Measurements from ENCODE around the gene CSRNP3. TPM values are rescaled to one million over a fixed set of nuclear protein-coding genes. Genes with fewer than 3 reads are reported as not detected.
"Not testable (repeated sequence)": the region's sequence is repeated elsewhere in the genome, so short reads cannot be mapped to it uniquely, and the experiment has no call there.

CSRNP3 gene
- total RNA-seq, 1 experiment from 2014 or later, result 0.05 TPM

DNA sequence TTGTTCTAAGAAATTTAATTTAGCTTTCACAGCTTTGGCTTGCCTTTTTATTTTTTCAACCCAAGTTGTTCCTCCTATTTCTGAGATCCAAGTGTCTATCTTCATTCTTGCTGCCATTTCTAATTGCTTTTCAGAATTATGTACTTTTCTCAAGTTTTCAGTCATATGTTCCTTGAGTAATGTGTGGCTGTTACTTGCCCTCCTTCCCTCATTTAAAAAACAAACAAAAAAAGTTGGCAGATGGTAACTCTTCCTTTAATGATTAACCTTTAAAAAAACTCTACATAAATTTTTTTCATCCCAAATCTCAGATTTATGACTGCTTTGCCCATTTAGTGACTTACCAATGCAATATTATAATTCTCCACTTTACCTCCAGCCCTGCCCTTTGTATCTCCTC lies 193.2 kb downstream of the CSRNP3 start:
- H4K20me1 ChIP-seq (ENCODE audit: insufficient read depth), result no peaks in the 10 kb centered on the region; the same call in 1 of the 2 replicates
- H3K9ac ChIP-seq (ENCODE audit: low read length), result no peak overlapping the region
- H3K9me2 ChIP-seq (ENCODE audit: insufficient read depth), result no peaks in the 10 kb centered on the region
- ChIA-PET RAD21 (ENCODE audit: low non-redundant PET in 1 of 2, low total read pairs in 2 of 2, uncharacterized antibody in 2 of 2, unreplicated experiment in 2 of 2) (no interaction called here), CTCF (no interaction called here), POLR2A (no interaction called here)
- H3K27me3 ChIP-seq (ENCODE audit: insufficient read depth, low read length), result peaks cover 31% of the 10 kb centered on the region
- intact Hi-C loops (cut with micrococcal nuclease), result no loop called here
- no TSS peak for BruUV-seq (replicated peaks)
- DNase-seq (ENCODE audit: low read depth, low spot score), result no peak
- H3K36me3 ChIP-seq (ENCODE audit: control insufficient read depth in 1 of 2, insufficient read depth in 2 of 2, low read length in 2 of 2), result no peaks in the 10 kb centered on the region
- H3K9me3 ChIP-seq (ENCODE audit: control insufficient read depth in 1 of 2, insufficient read depth in 1 of 2, low read depth in 1 of 2, low read length in 2 of 2), result no peaks in the 10 kb centered on the region
- H3K4me2 ChIP-seq (ENCODE audit: low read length), result no peak overlapping the region
- H3K79me2 ChIP-seq (ENCODE audit: insufficient read depth, low read length), result no peaks in the 10 kb centered on the region
- no peaks in the 10 kb centered on the region for H3K4me1 ChIP-seq (ENCODE audit: control insufficient read depth in 1 of 2, insufficient read depth in 2 of 2, low read length in 2 of 2)
- no peak overlapping the region for H3K4me3 ChIP-seq (replicated peaks in 1 of 2; ENCODE audit: low read depth in 1 of 2, low read length in 2 of 2)
- no peak overlapping the region for H3K27ac ChIP-seq (ENCODE audit: low read depth, low read length)
- ATAC-seq, result no peak
- no peak for TF ChIP-seq POLR2A (IDR thresholded peaks at IDR 0.05; ENCODE audit: borderline replicate concordance, extremely low read depth, insufficient read depth, insufficient read length)
- TF ChIP-seq EZH2phosphoT487 (IDR thresholded peaks at IDR 0.05; ENCODE audit: borderline replicate concordance), result no peak
- no peak overlapping the region for H2AFZ ChIP-seq (ENCODE audit: low read depth, low read length, poor library complexity, severe bottlenecking)

DNA sequence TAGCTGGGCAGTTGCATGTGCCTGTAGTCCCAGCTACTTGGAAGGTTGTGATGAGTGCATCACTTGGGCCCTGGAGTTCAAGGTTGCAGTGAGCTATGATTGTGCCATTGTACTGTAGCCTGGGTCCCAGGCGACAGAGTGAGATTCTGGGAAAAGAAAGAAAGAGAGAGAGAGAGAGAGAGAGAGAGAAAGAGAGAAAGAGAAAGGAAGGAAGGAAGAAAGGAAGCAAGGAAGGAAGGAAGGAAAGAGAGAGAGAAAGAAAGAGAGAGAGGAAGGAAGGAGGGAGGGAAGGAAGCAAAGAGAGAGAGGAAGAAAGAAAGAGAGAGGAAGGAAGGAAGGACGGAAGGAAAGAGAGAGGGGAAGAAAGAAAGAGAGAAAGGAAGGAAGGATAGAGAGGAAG lies 196.1 kb downstream of the CSRNP3 start:
- no peaks in the 10 kb centered on the region for H3K36me3 ChIP-seq (ENCODE audit: control insufficient read depth in 1 of 2, insufficient read depth in 2 of 2, low read length in 2 of 2)
- no peak overlapping the region for H3K27ac ChIP-seq (ENCODE audit: low read depth, low read length)
- ChIA-PET POLR2A (no interaction called here), RAD21 (ENCODE audit: low non-redundant PET in 1 of 2, low total read pairs in 2 of 2, uncharacterized antibody in 2 of 2, unreplicated experiment in 2 of 2) (no interaction called here), CTCF (no interaction called here)
- BruUV-seq (replicated peaks), result no TSS peak
- H3K4me1 ChIP-seq (ENCODE audit: control insufficient read depth in 1 of 2, insufficient read depth in 2 of 2, low read length in 2 of 2), result no peaks in the 10 kb centered on the region
- no peaks in the 10 kb centered on the region for H3K9me3 ChIP-seq (ENCODE audit: control insufficient read depth in 1 of 2, insufficient read depth in 1 of 2, low read depth in 1 of 2, low read length in 2 of 2)
- no peak overlapping the region for H2AFZ ChIP-seq (ENCODE audit: low read depth, low read length, poor library complexity, severe bottlenecking)
- TF ChIP-seq FOSL1 (IDR thresholded peaks at IDR 0.05; ENCODE audit: low read depth) (no peak), EGR1 (IDR thresholded peaks at IDR 0.05; ENCODE audit: low read depth) (no peak), SIN3A (IDR thresholded peaks at IDR 0.05; ENCODE audit: low read depth) (no peak), EZH2phosphoT487 (IDR thresholded peaks at IDR 0.05; ENCODE audit: borderline replicate concordance) (no peak), SRF (IDR thresholded peaks at IDR 0.05; ENCODE audit: low read depth) (no peak), JUND (IDR thresholded peaks at IDR 0.05) (no peak), SP1 (IDR thresholded peaks at IDR 0.05; ENCODE audit: low read depth) (no peak), POLR2A (IDR thresholded peaks at IDR 0.05; ENCODE audit: borderline replicate concordance, extremely low read depth, insufficient read depth, insufficient read length) (no peak), CEBPB (IDR thresholded peaks at IDR 0.05; ENCODE audit: low read depth) (no peak)
- TF ChIP-seq, protein P1, sequence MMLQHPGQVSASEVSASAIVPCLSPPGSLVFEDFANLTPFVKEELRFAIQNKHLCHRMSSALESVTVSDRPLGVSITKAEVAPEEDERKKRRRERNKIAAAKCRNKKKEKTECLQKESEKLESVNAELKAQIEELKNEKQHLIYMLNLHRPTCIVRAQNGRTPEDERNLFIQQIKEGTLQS (IDR thresholded peaks at IDR 0.05), result no peak
- intact Hi-C loops (cut with micrococcal nuclease), result no loop called here
- no peaks in the 10 kb centered on the region for H3K9me2 ChIP-seq (ENCODE audit: insufficient read depth)
- H3K79me2 ChIP-seq (ENCODE audit: insufficient read depth, low read length), result no peaks in the 10 kb centered on the region
- no peak for ATAC-seq
- no peak for DNase-seq (ENCODE audit: low read depth, low spot score)
- H4K20me1 ChIP-seq (ENCODE audit: insufficient read depth), result no peaks in the 10 kb centered on the region; the same call in 1 of the 2 replicates
- no peak overlapping the region for H3K9ac ChIP-seq (ENCODE audit: low read length)
- peaks cover 31% of the 10 kb centered on the region for H3K27me3 ChIP-seq (ENCODE audit: insufficient read depth, low read length)
- no peak overlapping the region for H3K4me3 ChIP-seq (replicated peaks in 1 of 2; ENCODE audit: low read depth in 1 of 2, low read length in 2 of 2)
- H3K4me2 ChIP-seq (ENCODE audit: low read length), result no peak overlapping the region

DNA sequence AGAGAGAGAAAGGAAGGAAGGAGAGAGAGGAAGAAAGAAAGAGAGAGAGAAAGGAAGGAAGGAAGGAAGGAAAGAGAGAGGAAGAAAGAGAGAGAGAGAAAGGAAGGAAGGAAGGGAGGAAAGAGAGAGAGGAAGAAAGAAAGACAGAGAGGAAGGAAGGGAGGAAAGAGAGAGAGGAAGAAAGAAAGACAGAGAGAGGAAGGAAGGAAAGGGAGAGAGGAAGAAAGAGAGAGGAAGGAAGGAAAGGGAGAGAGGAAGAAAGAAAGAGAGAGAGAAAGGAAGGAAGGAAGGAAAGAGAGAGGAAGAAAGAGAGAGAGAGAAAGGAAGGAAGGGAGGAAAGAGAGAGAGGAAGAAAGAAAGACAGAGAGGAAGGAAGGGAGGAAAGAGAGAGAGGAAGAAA lies 196.6 kb downstream of the CSRNP3 start:
- H2AFZ ChIP-seq (ENCODE audit: low read depth, low read length, poor library complexity, severe bottlenecking); RAD21 ChIA-PET (ENCODE audit: low non-redundant PET in 1 of 2, low total read pairs in 2 of 2, uncharacterized antibody in 2 of 2, unreplicated experiment in 2 of 2); H3K4me3 ChIP-seq (replicated peaks in 1 of 2; ENCODE audit: low read depth in 1 of 2, low read length in 2 of 2); H3K9me2 ChIP-seq (ENCODE audit: insufficient read depth); H3K27ac ChIP-seq (ENCODE audit: low read depth, low read length); ATAC-seq; H3K79me2 ChIP-seq (ENCODE audit: insufficient read depth, low read length); intact Hi-C loops (cut with micrococcal nuclease); DNase-seq (ENCODE audit: low read depth, low spot score); H3K9me3 ChIP-seq (ENCODE audit: control insufficient read depth in 1 of 2, insufficient read depth in 1 of 2, low read depth in 1 of 2, low read length in 2 of 2); H3K4me2 ChIP-seq (ENCODE audit: low read length); POLR2A ChIA-PET; BruUV-seq (replicated peaks); H3K9ac ChIP-seq (ENCODE audit: low read length); H3K4me1 ChIP-seq (ENCODE audit: control insufficient read depth in 1 of 2, insufficient read depth in 2 of 2, low read length in 2 of 2); CTCF ChIA-PET; H4K20me1 ChIP-seq (ENCODE audit: insufficient read depth); H3K36me3 ChIP-seq (ENCODE audit: control insufficient read depth in 1 of 2, insufficient read depth in 2 of 2, low read length in 2 of 2): not testable (repeated sequence)
- H3K27me3 ChIP-seq (ENCODE audit: insufficient read depth, low read length), result peaks cover 31% of the 10 kb centered on the region
